ENCODE results near the gene SCLY.

SCLY gene

DNA sequence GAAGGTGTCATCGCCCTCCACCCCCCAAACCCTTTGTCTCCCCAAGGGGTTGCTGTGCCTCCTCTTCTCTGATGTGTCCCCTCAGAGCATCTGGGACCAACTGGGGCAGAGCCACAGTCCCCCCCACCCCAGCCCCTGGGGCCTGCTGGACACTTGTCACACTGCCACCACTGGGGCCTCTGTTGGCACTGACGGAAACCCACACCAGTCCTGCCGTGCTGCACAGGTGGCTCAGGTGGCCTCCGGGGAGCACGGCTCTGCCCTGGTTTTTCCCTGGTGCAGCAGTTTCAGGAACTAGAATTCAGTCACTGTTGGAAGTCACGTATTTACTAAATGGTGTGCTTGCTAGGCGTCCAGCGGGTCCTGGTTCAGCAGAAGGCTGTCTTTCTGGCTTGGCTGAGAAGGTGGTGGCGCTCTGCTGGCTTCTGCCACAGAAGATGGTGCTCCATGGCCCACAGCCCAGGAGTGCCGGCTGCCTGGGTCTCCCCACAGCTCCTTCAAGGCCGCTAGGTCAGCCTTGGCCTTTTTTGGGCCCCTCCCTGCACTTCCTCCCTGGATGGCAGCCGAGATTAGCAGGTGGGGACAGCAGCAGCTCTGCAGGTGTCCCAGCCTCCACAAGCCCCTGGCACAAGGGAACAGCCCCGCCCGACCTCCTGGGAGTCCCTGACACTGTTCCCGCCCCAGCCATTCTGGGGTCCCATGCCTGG lies 59.1 kb downstream of the SCLY start:
- Histone ChIP-seq H3K9ac (ENCODE audit: low read depth, low read length) (no peak overlapping the region), H3K36me3 (ENCODE audit: insufficient read depth, low read length) (no peaks in the 10 kb centered on the region), H3K4me3 (ENCODE audit: low read length) (no peak overlapping the region), H3K27me3 (ENCODE audit: control insufficient read depth, insufficient read depth, low read length) (peaks cover 23% of the 10 kb centered on the region), H3K9me3 (replicated peaks; ENCODE audit: low read length) (no peaks in the 10 kb centered on the region), H3K4me2 (ENCODE audit: low read length) (no peak overlapping the region), H3K4me1 (ENCODE audit: control insufficient read depth, insufficient read depth, low read length) (peaks cover 3% of the 10 kb centered on the region)

DNA sequence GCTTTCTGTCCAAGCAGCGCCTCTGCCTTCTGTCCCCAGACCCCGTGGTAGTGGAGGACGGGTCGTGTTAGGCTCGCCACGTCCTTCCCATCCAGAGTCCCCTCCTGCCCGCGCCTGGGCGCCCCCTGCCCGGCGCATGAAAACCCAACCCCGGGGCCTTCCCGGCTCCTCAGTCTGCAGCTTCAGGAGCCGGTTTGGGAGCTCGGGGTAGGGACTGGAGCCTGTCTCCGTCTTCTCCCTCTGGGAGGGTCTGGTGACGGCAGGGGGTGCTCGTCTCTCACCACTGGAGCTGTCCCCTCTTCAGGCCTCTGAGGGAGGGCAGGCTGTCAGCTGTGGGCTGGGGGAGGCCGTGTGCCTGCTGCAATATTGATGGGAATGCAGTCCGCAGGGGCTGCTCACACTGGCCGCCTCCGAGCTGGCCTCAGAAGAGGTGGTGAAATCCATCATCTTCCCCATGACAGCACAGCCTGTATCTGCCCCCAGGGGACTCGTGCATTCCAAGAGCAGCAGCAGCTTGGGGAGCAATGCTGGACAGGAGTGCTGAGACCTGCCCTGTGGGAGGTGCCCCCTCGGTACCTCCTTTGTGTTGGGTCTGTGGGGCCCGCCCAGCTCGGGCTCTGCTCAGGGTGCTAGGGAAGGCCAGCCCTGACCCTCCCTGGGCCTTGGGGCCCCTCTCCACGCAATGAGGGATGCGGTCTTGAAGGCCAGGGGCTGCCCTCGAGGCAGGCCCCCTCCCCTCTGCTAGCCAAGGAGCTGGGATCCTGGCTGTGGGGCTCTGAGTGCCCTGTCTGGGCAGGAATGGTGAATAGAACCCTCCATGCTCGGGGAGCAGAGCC lies 59.9 kb downstream of the SCLY start:
- H3K9me3 ChIP-seq (replicated peaks; ENCODE audit: low read length) = no peaks in the 10 kb centered on the region
- no peak overlapping the region for H3K4me2 ChIP-seq (ENCODE audit: low read length)
- H3K9ac ChIP-seq (ENCODE audit: low read depth, low read length) = no peak overlapping the region
- H3K4me3 ChIP-seq (ENCODE audit: low read length) = no peak overlapping the region
- H3K4me1 ChIP-seq (ENCODE audit: control insufficient read depth, insufficient read depth, low read length) = peaks cover 3% of the 10 kb centered on the region
- H3K27me3 ChIP-seq (ENCODE audit: control insufficient read depth, insufficient read depth, low read length) = peaks cover 23% of the 10 kb centered on the region
- H3K36me3 ChIP-seq (ENCODE audit: insufficient read depth, low read length) = no peaks in the 10 kb centered on the region

DNA sequence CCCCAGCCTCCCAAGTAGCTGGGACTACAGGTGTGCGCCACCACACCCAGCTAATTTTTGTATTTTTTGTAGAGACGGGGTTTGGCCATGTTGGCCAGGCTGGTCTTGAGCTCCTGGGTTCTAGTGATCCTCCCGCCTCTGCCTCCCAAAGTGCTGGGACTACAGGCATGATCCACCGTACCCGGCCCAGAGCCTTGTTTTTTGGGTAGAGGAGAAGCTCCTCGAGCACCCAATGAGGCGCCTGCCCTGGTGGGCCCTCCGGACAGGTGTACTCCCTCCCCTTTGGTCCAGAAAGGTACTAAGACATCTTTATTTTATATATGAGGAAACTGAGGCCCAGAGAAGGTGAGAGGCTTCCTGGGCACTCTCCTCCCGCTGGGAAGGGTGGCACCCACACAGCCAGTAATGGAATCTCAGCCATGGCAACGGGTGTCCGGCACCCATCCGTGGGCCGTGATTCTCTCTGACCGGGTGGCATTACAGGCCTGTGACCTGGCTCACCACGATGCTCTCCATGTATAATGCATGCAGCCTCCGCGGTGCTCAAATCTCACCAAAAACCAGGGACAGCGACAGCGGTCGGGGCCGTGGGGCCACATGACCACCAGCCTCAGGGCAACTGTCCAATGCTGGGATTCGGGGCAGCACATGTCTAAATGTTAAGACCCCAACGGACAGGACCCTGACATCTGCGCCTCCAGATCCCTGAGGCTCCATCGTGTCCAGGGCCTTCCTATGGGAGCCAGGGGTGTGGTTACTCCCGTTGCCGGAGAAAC lies 60.9 kb downstream of the SCLY start:
- H3K4me3 ChIP-seq (ENCODE audit: low read length) = no peak overlapping the region
- H3K9ac ChIP-seq (ENCODE audit: low read depth, low read length) = no peak overlapping the region
- no peaks in the 10 kb centered on the region for H3K9me3 ChIP-seq (replicated peaks; ENCODE audit: low read length)
- peaks cover 23% of the 10 kb centered on the region for H3K27me3 ChIP-seq (ENCODE audit: control insufficient read depth, insufficient read depth, low read length)
- no peaks in the 10 kb centered on the region for H3K36me3 ChIP-seq (ENCODE audit: insufficient read depth, low read length)
- H3K4me1 ChIP-seq (ENCODE audit: control insufficient read depth, insufficient read depth, low read length) = peaks cover 3% of the 10 kb centered on the region
- no peak overlapping the region for H3K4me2 ChIP-seq (ENCODE audit: low read length)

DNA sequence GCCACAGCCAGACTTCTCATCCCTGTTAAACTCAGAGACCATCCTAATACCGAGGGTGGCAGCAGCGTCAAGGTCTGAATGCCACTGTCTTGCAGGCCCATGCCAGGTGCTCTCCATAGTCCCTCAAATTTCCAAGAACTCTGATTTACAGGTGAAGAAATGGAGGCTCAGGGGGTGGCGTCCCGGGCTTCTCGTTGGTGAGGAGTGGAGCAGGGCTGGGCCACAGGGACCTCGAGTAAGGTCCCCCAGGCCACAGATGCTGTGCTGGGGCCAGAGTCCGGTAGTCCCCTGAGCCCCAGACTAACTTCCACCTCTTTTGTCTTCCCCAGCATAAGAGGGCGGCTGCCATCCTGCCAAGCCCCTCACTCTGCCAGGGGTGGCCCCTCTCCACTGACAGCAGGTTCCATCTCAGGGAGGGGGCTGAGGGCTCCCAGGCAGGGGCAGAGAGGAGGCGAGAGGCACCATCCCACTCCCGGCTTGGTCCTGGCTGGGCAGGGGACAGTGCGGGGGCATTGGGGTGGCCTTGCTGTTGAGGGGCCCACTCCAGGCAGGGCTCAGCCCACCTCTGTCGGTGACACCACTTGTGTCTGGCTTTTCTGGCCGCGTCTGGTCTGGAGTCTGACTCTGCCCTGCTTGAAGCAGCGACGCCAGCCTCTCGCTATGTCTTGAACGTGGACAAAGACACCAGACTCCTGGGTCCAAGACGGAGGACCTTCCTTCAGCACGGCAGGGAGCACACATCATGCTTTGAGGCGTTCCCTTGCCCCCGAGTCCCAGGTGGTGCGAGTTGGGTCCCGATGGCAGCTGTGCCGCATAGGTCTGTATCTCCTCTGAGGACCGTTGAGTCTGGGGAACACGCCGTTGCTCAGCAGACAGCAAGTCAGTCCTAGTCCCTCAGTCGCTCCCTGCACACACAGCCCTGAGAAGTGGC lies 61.8 kb downstream of the SCLY start:
- Histone ChIP-seq H3K4me2 (ENCODE audit: low read length) (no peak overlapping the region), H3K4me1 (ENCODE audit: control insufficient read depth, insufficient read depth, low read length) (peaks cover 9% of the 10 kb centered on the region), H3K27me3 (ENCODE audit: control insufficient read depth, insufficient read depth, low read length) (peaks cover 20% of the 10 kb centered on the region), H3K9ac (ENCODE audit: low read depth, low read length) (no peak overlapping the region), H3K4me3 (ENCODE audit: low read length) (no peak overlapping the region), H3K9me3 (replicated peaks; ENCODE audit: low read length) (no peaks in the 10 kb centered on the region), H3K36me3 (ENCODE audit: insufficient read depth, low read length) (no peaks in the 10 kb centered on the region)

DNA sequence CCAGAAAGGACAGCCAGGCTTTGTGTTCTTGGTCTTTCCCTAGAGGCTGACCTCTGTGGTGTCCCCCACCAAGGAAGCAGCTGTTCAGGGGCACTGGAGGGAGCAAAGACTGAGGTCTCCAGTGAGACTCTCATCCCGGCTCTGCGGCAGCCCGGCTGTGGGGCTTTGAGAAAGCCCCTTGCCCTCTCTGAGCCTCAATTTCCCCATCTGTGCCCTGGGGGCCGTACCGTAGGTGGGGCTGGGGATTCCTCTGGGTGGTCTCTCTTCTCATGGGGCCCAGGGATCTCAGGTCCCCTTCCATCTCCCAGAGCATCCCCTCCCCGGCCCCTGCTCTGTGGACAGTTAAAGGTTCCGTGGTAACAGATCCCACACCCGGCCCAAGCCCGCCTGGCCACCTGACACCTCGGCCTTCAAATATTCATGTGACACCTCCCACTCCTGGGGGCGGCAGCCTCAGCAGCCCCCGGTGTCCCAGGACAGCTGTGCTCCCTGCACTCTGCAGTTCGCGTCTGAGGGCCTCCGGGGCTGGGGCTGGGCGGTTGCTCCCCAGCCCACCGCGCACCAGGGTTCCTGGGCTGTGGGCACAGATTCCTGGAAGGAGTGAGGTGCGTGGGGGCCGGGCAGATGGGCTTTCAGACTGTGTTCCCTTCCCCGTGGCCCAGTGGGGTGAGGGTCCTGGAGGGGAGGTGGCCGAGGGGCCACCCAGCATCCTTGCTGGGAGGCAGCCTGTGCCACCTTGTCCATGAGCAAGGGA lies 62.6 kb downstream of the SCLY start:
- H3K9me3 ChIP-seq (replicated peaks; ENCODE audit: low read length) = no peaks in the 10 kb centered on the region
- H3K4me2 ChIP-seq (ENCODE audit: low read length) = no peak overlapping the region
- H3K36me3 ChIP-seq (ENCODE audit: insufficient read depth, low read length) = no peaks in the 10 kb centered on the region
- no peak overlapping the region for H3K4me3 ChIP-seq (ENCODE audit: low read length)
- H3K4me1 ChIP-seq (ENCODE audit: control insufficient read depth, insufficient read depth, low read length) = peaks cover 15% of the 10 kb centered on the region
- peaks cover 19% of the 10 kb centered on the region for H3K27me3 ChIP-seq (ENCODE audit: control insufficient read depth, insufficient read depth, low read length)
- H3K9ac ChIP-seq (ENCODE audit: low read depth, low read length) = no peak overlapping the region

DNA sequence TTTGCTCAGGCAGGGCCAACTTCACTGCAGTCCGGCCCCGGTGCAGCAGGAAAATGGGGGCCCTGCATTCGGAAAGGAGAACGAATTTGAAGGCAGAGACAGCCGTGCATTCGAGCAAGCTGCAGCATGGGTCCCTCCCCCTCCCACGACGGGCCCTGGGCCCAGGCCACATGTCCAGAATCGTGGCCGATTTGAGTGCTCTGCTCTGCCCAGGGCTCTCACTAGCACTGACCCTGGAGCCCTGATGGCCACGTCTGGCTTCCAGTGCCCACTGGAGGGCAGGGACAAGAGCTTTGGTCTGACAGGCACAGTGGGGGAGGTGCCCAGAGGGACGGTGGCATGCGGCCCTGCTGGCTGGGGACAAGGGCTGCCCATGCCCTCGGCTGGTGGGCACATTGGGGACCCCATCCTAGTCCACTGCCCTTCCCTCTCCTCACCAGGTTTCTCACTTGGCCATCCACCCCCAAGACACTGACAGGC lies 63.2 kb downstream of the SCLY start:
- no peaks in the 10 kb centered on the region for H3K9me3 ChIP-seq (replicated peaks; ENCODE audit: low read length)
- no peak overlapping the region for H3K9ac ChIP-seq (ENCODE audit: low read depth, low read length)
- no peak overlapping the region for H3K4me3 ChIP-seq (ENCODE audit: low read length)
- no peak overlapping the region for H3K4me2 ChIP-seq (ENCODE audit: low read length)
- H3K36me3 ChIP-seq (ENCODE audit: insufficient read depth, low read length) = no peaks in the 10 kb centered on the region
- H3K4me1 ChIP-seq (ENCODE audit: control insufficient read depth, insufficient read depth, low read length) = peaks cover 15% of the 10 kb centered on the region
- peaks cover 13% of the 10 kb centered on the region for H3K27me3 ChIP-seq (ENCODE audit: control insufficient read depth, insufficient read depth, low read length)

DNA sequence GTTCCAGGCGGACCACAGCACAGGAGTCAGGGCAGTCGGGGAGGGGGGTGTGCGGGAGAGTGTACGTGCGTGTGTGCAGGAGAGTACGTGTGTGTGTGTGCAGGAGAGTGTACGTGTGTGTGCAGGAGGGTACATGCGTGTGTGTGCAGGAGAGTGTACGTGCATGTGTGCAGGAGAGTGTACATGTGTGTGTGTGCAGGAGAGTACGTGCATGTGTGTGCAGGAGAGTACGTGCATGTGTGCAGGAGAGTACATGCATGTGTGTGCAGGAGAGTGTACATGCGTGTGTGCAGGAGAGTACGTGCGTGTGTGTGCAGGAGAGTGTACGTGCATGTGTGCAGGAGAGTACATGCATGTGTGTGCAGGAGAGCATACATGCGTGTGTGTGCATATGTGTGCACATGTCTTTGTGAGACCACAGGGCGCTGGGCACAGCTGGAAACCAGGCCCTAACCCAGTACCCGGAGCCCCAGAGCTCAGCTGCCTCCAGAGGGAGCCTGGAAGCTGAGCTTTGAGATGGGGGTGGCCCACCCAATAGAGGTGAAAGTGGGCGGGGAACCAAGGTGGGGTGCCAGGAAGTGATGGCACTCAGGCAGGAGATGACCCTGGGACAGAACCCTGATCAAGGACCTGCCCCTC lies 63.8 kb downstream of the SCLY start:
- H3K4me1 ChIP-seq (ENCODE audit: control insufficient read depth, insufficient read depth, low read length) = peaks cover 15% of the 10 kb centered on the region
- H3K9me3 ChIP-seq (replicated peaks; ENCODE audit: low read length) = no peaks in the 10 kb centered on the region
- H3K36me3 ChIP-seq (ENCODE audit: insufficient read depth, low read length) = no peaks in the 10 kb centered on the region
- H3K9ac ChIP-seq (ENCODE audit: low read depth, low read length) = no peak overlapping the region
- no peak overlapping the region for H3K4me2 ChIP-seq (ENCODE audit: low read length)
- H3K27me3 ChIP-seq (ENCODE audit: control insufficient read depth, insufficient read depth, low read length) = peaks cover 11% of the 10 kb centered on the region
- no peak overlapping the region for H3K4me3 ChIP-seq (ENCODE audit: low read length)

DNA sequence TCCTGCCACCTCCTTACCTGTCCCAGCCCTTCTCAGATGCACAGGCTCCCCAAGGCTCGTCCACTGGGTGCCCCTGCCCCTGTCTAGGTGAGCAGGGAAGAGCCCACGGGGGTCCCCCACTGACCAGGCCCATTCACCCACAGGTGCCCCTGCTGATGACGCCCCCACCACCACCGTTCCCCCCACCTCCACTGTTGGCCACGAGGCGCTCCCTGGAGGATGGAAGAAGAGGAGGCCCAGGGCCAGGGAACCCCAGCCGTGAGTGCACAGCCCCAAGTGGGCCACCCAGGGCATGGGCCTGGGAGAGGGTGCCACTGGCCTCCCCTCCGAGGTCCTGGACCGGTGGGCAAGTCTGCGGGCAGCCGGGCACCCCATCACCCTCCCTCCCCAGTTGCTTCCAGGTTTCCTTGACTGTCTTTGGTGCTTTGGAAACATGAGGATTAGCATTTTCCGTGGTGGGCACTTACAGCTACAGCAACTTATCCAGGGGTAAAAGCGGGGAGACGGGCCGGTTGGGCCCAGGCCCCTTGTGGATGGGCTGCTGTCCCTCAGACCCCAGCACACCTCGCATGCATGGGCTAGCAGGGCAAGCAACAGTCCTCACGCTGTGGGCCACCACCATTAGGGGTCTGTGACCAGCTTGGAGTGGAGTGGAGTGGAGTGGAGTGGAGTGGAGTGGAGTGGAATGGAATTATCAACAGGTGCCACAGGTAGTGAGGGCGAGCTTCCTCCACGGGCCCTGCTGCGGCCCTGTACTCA lies 64.5 kb downstream of the SCLY start:
- Histone ChIP-seq H3K27me3 (ENCODE audit: control insufficient read depth, insufficient read depth, low read length) (peaks cover 7% of the 10 kb centered on the region), H3K36me3 (ENCODE audit: insufficient read depth, low read length) (no peaks in the 10 kb centered on the region), H3K4me3 (ENCODE audit: low read length) (no peak overlapping the region), H3K9ac (ENCODE audit: low read depth, low read length) (no peak overlapping the region), H3K4me2 (ENCODE audit: low read length) (no peak overlapping the region), H3K9me3 (replicated peaks; ENCODE audit: low read length) (no peaks in the 10 kb centered on the region), H3K4me1 (ENCODE audit: control insufficient read depth, insufficient read depth, low read length) (peaks cover 15% of the 10 kb centered on the region)

DNA sequence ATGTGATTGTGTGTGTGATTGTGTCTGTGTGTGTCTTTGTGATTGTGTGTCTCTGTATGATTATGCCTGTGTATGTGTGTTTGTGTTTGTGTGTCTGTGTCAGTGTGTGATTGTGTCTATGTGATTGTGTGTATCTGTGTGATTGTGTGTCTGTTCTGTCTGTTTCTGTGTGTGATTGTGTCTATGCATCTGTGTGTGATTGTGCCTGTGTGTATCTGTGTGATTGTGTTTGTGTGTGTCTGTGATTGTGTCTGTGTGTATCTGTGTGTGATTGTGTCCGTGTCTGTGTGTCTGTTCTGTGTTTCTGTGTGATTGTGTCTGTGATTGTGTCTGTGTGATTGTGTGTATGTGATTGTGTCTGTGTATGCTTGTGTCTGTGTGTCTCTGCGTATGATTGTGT lies 65.5 kb downstream of the SCLY start:
- Histone ChIP-seq H3K4me3 (ENCODE audit: low read length) (no peak overlapping the region), H3K4me2 (ENCODE audit: low read length) (no peak overlapping the region), H3K36me3 (ENCODE audit: insufficient read depth, low read length) (no peaks in the 10 kb centered on the region), H3K9ac (ENCODE audit: low read depth, low read length) (no peak overlapping the region), H3K9me3 (replicated peaks; ENCODE audit: low read length) (no peaks in the 10 kb centered on the region), H3K27me3 (ENCODE audit: control insufficient read depth, insufficient read depth, low read length) (no peaks in the 10 kb centered on the region), H3K4me1 (ENCODE audit: control insufficient read depth, insufficient read depth, low read length) (peaks cover 15% of the 10 kb centered on the region)

All from skeletal muscle satellite cell (primary cell).